Measurements from ENCODE around the gene PRKG1. TPM values are rescaled to one million over a fixed set of nuclear protein-coding genes. Genes with fewer than 3 reads are reported as not detected.

Gene PRKG1
- total RNA-seq, 1 experiment from 2014 or later = 7.4 TPM

GRCh38 chr10:51251110-51251509 lies 176.8 kb downstream of the PRKG1 start:
- intact Hi-C loops (cut with micrococcal nuclease) = no loop called here
- BruUV-seq (replicated peaks) = no TSS peak
- no peaks in the 10 kb centered on the region for H4K20me1 ChIP-seq (ENCODE audit: low read length)
- H3K4me1 ChIP-seq (ENCODE audit: insufficient read depth, low read length) = peaks cover 3% of the 10 kb centered on the region; the same call in 1 of the 2 replicates
- TF ChIP-seq EZH2phosphoT487 (IDR thresholded peaks at IDR 0.05; ENCODE audit: borderline replicate concordance, low read length) (no peak), EZH2 (IDR thresholded peaks at IDR 0.05; ENCODE audit: low read length, unreplicated experiment) (no peak)
- TF ChIP-seq, protein P1, sequence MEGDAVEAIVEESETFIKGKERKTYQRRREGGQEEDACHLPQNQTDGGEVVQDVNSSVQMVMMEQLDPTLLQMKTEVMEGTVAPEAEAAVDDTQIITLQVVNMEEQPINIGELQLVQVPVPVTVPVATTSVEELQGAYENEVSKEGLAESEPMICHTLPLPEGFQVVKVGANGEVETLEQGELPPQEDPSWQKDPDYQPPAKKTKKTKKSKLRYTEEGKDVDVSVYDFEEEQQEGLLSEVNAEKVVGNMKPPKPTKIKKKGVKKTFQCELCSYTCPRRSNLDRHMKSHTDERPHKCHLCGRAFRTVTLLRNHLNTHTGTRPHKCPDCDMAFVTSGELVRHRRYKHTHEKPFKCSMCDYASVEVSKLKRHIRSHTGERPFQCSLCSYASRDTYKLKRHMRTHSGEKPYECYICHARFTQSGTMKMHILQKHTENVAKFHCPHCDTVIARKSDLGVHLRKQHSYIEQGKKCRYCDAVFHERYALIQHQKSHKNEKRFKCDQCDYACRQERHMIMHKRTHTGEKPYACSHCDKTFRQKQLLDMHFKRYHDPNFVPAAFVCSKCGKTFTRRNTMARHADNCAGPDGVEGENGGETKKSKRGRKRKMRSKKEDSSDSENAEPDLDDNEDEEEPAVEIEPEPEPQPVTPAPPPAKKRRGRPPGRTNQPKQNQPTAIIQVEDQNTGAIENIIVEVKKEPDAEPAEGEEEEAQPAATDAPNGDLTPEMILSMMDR (conservative IDR thresholded peaks at IDR 0.05; ENCODE audit: low read depth, low read length) = no peak
- CTCF ChIA-PET = no interaction called here
- H3K4me3 ChIP-seq (ENCODE audit: low read length) = no peak overlapping the region
- no peak overlapping the region for H2AFZ ChIP-seq (ENCODE audit: low read length)
- no peak for ATAC-seq
- H3K9me2 ChIP-seq (replicated peaks; ENCODE audit: low read length) = no peaks in the 10 kb centered on the region
- POLR2A ChIA-PET (ENCODE audit: unreplicated experiment) = interaction anchor here (0.6 to 1.1 kb wide), 2 partner anchors 13 to 176 kb away, joined by 5 read pairs; partner anchors contain the start of gene PRKG1
- H3K9ac ChIP-seq (ENCODE audit: low read length) = no peak overlapping the region
- H3K9me3 ChIP-seq (ENCODE audit: low read length) = no peaks in the 10 kb centered on the region
- H3F3A ChIP-seq (ENCODE audit: low read length, unreplicated experiment) = no peaks in the 10 kb centered on the region
- H3K36me3 ChIP-seq (ENCODE audit: low read depth, low read length) = no peaks in the 10 kb centered on the region
- no peak overlapping the region for H3K27ac ChIP-seq (ENCODE audit: low read length)
- no peak for DNase-seq
- H3K79me2 ChIP-seq (ENCODE audit: low read length) = no peaks in the 10 kb centered on the region
- H3K4me2 ChIP-seq (ENCODE audit: low read length) = no peak overlapping the region
- H3K27me3 ChIP-seq (ENCODE audit: low read length) = peaks cover 10% of the 10 kb centered on the region; the same call in 1 of the 2 replicates

DNA sequence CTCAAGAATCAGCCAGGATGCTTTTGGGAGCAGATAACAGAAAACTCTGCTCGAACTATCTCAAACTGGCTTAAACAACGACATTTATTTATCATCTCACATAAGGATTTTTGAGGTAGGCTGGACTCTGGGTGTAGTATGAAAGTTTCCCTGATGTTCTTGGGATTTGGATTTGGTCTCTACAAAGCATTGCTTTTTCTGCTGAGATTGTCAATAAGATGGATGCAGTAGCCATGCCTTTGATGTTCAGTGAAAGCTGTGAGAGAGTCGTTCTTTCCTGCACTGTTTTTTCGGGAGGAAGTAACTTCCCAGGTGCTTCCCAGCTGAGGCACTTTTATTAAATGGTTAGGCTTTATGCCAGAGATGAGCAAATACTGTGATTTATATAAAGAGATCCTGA lies 181.1 kb downstream of the PRKG1 start:
- DNase-seq (no peak), ATAC-seq (no peak)
- Histone ChIP-seq H3K27ac (ENCODE audit: low read length) (no peak overlapping the region), H2AFZ (ENCODE audit: low read length) (no peak overlapping the region), H3K27me3 (ENCODE audit: low read length) (peaks cover 10% of the 10 kb centered on the region; the same call in 1 of the 2 replicates), H3K9ac (ENCODE audit: low read length) (no peak overlapping the region), H3K36me3 (ENCODE audit: low read depth, low read length) (no peaks in the 10 kb centered on the region), H3K79me2 (ENCODE audit: low read length) (no peaks in the 10 kb centered on the region), H3K9me3 (ENCODE audit: low read length) (no peaks in the 10 kb centered on the region), H3K4me2 (ENCODE audit: low read length) (no peak overlapping the region), H3K9me2 (replicated peaks; ENCODE audit: low read length) (no peaks in the 10 kb centered on the region), H4K20me1 (ENCODE audit: low read length) (no peaks in the 10 kb centered on the region), H3K4me3 (ENCODE audit: low read length) (no peak overlapping the region), H3K4me1 (ENCODE audit: insufficient read depth, low read length) (no peaks in the 10 kb centered on the region), H3F3A (ENCODE audit: low read length, unreplicated experiment) (no peaks in the 10 kb centered on the region)
- no TSS peak for BruUV-seq (replicated peaks)
- CTCF ChIA-PET = no interaction called here
- no peak for TF ChIP-seq EZH2phosphoT487 (IDR thresholded peaks at IDR 0.05; ENCODE audit: borderline replicate concordance, low read length)
- TF ChIP-seq, protein P1 (conservative IDR thresholded peaks at IDR 0.05; ENCODE audit: low read depth, low read length) = no peak
- TF ChIP-seq EZH2 (IDR thresholded peaks at IDR 0.05; ENCODE audit: low read length, unreplicated experiment) = no peak
- POLR2A ChIA-PET (ENCODE audit: unreplicated experiment) = no interaction called here
- intact Hi-C loops (cut with micrococcal nuclease) = no loop called here

DNA sequence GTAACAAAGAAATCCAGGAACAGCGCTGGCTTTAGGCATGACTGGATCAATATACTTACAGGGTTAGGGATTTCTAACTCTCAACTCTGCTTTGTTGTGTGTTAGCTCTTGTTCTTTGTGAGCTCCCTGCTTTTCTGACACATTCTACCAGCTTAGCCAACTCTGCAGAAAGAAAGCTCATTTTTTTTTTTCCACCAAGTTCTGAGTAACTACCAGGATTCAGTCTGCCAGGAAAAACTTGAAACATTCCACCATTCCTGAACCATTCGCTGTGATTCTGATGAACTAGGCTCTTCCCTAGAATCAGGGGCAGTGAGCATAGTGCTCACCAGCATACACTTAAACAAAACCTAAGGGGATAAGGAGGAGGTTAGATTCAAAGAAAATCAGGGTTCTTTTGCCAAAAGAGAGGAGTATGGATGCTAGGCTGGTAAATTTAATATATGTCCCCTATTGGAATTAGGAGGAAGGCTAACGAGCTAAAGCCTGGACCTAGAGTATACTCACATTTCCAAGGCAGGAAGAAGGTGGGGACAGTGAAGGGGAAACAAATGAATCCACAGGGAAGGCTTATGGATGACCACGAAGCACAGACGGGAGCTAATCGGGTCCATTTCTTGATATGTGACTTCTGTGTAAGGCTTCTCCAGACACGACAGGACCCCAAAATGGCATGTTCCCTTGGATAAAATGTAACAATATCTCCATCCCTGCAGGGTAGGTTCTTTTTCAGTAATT lies 183.4 kb downstream of the PRKG1 start:
- Histone ChIP-seq H3K9ac (ENCODE audit: low read length) (no peak overlapping the region), H3K27me3 (ENCODE audit: low read length) (peaks cover 10% of the 10 kb centered on the region; the same call in 1 of the 2 replicates), H3K9me2 (replicated peaks; ENCODE audit: low read length) (no peaks in the 10 kb centered on the region), H3K27ac (ENCODE audit: low read length) (no peak overlapping the region), H3K36me3 (ENCODE audit: low read depth, low read length) (no peaks in the 10 kb centered on the region), H3F3A (ENCODE audit: low read length, unreplicated experiment) (no peaks in the 10 kb centered on the region), H3K79me2 (ENCODE audit: low read length) (no peaks in the 10 kb centered on the region), H3K4me1 (ENCODE audit: insufficient read depth, low read length) (no peaks in the 10 kb centered on the region), H4K20me1 (ENCODE audit: low read length) (no peaks in the 10 kb centered on the region), H2AFZ (ENCODE audit: low read length) (no peak overlapping the region), H3K4me2 (ENCODE audit: low read length) (no peak overlapping the region), H3K9me3 (ENCODE audit: low read length) (no peaks in the 10 kb centered on the region), H3K4me3 (ENCODE audit: low read length) (no peak overlapping the region)
- intact Hi-C loops (cut with micrococcal nuclease) = no loop called here
- ChIA-PET POLR2A (ENCODE audit: unreplicated experiment) (no interaction called here), CTCF (no interaction called here)
- ATAC-seq (no peak), DNase-seq (no peak)
- TF ChIP-seq EZH2phosphoT487 (IDR thresholded peaks at IDR 0.05; ENCODE audit: borderline replicate concordance, low read length) = no peak
- TF ChIP-seq EZH2 (IDR thresholded peaks at IDR 0.05; ENCODE audit: low read length, unreplicated experiment) = no peak
- TF ChIP-seq, protein P1 (conservative IDR thresholded peaks at IDR 0.05; ENCODE audit: low read depth, low read length) = no peak
- BruUV-seq (replicated peaks) = no TSS peak
